ENCODE results near the gene RTL9.

DNA sequence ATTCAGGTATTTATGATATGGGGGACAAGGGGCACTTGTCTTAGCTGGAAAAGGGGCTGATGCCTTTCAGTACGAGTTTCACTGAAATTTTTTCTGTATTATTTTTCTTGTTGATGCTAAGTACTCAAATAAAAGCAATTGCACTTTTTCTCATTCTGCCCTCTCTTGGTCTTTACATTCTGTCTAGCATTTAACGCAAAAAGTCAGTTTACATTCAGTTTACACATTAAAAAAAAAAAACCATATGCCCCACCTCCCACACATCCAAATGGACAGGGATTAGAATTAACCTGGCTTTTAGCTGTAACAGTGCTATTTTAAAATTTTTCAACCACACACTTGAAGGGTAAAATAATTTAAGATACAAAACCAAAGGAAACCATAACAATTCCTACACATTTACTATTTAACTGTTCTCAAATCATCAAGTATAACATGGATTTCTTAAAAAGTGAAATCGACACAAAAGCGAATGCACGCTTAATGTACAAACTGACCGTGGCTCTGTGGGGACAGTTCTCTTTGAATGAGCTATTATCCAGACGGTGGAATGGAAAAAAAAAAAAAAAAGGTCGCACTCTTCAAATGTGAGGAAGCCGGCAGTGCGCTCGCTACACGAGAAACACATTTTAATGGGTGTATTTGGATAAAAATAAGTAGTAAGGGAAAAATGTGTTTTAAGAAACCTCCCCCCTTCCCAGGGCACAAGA lies 42.1 kb upstream of the RTL9 start:
- TF ChIP-seq, protein P1, sequence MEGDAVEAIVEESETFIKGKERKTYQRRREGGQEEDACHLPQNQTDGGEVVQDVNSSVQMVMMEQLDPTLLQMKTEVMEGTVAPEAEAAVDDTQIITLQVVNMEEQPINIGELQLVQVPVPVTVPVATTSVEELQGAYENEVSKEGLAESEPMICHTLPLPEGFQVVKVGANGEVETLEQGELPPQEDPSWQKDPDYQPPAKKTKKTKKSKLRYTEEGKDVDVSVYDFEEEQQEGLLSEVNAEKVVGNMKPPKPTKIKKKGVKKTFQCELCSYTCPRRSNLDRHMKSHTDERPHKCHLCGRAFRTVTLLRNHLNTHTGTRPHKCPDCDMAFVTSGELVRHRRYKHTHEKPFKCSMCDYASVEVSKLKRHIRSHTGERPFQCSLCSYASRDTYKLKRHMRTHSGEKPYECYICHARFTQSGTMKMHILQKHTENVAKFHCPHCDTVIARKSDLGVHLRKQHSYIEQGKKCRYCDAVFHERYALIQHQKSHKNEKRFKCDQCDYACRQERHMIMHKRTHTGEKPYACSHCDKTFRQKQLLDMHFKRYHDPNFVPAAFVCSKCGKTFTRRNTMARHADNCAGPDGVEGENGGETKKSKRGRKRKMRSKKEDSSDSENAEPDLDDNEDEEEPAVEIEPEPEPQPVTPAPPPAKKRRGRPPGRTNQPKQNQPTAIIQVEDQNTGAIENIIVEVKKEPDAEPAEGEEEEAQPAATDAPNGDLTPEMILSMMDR (IDR thresholded peaks at IDR 0.05), result no peak
- TF ChIP-seq FOXJ3 (CRISPR knock-in tag; IDR thresholded peaks at IDR 0.05; ENCODE audit: borderline replicate concordance), result no peak
- TF ChIP-seq CBFB (CRISPR knock-in tag; IDR thresholded peaks at IDR 0.05; ENCODE audit: low read depth), result no peak
- TF ChIP-seq, protein P2, sequence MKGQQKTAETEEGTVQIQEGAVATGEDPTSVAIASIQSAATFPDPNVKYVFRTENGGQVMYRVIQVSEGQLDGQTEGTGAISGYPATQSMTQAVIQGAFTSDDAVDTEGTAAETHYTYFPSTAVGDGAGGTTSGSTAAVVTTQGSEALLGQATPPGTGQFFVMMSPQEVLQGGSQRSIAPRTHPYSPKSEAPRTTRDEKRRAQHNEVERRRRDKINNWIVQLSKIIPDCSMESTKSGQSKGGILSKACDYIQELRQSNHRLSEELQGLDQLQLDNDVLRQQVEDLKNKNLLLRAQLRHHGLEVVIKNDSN (CRISPR knock-in tag; IDR thresholded peaks at IDR 0.05), result no peak
- TF ChIP-seq ATF1 (CRISPR knock-in tag; IDR thresholded peaks at IDR 0.05), result no peak
- no peak for TF ChIP-seq ESRRA (CRISPR knock-in tag; IDR thresholded peaks at IDR 0.05; ENCODE audit: borderline replicate concordance)
- TF ChIP-seq, protein P3, sequence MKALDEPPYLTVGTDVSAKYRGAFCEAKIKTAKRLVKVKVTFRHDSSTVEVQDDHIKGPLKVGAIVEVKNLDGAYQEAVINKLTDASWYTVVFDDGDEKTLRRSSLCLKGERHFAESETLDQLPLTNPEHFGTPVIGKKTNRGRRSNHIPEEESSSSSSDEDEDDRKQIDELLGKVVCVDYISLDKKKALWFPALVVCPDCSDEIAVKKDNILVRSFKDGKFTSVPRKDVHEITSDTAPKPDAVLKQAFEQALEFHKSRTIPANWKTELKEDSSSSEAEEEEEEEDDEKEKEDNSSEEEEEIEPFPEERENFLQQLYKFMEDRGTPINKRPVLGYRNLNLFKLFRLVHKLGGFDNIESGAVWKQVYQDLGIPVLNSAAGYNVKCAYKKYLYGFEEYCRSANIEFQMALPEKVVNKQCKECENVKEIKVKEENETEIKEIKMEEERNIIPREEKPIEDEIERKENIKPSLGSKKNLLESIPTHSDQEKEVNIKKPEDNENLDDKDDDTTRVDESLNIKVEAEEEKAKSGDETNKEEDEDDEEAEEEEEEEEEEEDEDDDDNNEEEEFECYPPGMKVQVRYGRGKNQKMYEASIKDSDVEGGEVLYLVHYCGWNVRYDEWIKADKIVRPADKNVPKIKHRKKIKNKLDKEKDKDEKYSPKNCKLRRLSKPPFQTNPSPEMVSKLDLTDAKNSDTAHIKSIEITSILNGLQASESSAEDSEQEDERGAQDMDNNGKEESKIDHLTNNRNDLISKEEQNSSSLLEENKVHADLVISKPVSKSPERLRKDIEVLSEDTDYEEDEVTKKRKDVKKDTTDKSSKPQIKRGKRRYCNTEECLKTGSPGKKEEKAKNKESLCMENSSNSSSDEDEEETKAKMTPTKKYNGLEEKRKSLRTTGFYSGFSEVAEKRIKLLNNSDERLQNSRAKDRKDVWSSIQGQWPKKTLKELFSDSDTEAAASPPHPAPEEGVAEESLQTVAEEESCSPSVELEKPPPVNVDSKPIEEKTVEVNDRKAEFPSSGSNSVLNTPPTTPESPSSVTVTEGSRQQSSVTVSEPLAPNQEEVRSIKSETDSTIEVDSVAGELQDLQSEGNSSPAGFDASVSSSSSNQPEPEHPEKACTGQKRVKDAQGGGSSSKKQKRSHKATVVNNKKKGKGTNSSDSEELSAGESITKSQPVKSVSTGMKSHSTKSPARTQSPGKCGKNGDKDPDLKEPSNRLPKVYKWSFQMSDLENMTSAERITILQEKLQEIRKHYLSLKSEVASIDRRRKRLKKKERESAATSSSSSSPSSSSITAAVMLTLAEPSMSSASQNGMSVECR (CRISPR knock-in tag; IDR thresholded peaks at IDR 0.05; ENCODE audit: borderline replicate concordance), result no peak
- no peak for TF ChIP-seq ZNF317 (CRISPR knock-in tag; IDR thresholded peaks at IDR 0.05; ENCODE audit: borderline replicate concordance, low read depth)
- TF ChIP-seq SMAD4 (CRISPR knock-in tag; IDR thresholded peaks at IDR 0.05), result no peak
